Measurements from ENCODE around the gene MMP1. TPM values are rescaled to one million over a fixed set of nuclear protein-coding genes. Genes with fewer than 3 reads are reported as not detected.

The MMP1 gene
- total RNA-seq, 1 experiment from 2014 or later, result 0.15 TPM

GRCh38 chr11:102793677-102794290 is 4.2 kb downstream of the MMP1 start:
- in situ Hi-C loops (cut with HindIII; ENCODE audit: low pct_unique_long_range_greater_than_20kb, low sequenced_read_pairs), result no loop called here
- Histone ChIP-seq H3K4me3 (ENCODE audit: low read depth in 2 of 2, low read length in 2 of 2) (no peak overlapping the region), H3K27ac (ENCODE audit: low read length) (no peak overlapping the region), H3K4me1 (ENCODE audit: control insufficient read depth, insufficient read depth, low read length) (no peaks in the 10 kb centered on the region), H3K27me3 (ENCODE audit: control insufficient read depth, insufficient read depth, low read length) (peaks cover 6% of the 10 kb centered on the region; the same call in 1 of the 2 replicates), H3K9me3 (ENCODE audit: control insufficient read depth, insufficient read depth, low read depth, low read length) (no peaks in the 10 kb centered on the region), H3K36me3 (ENCODE audit: control insufficient read depth, insufficient read depth, low read length) (no peaks in the 10 kb centered on the region)
- TF ChIP-seq CTCF (IDR thresholded peaks at IDR 0.05), result no peak
- TF ChIP-seq SIN3A (IDR thresholded peaks at IDR 0.05; ENCODE audit: borderline replicate concordance, insufficient read depth, low read depth, low read length), result no peak
- TF ChIP-seq POLR2AphosphoS5 (IDR thresholded peaks at IDR 0.05; ENCODE audit: low read depth, low read length), result no peak
- TF ChIP-seq TCF7L2 (IDR thresholded peaks at IDR 0.05; ENCODE audit: low read depth, low read length), result no peak
- no peak for TF ChIP-seq REST (IDR thresholded peaks at IDR 0.05; ENCODE audit: insufficient read depth in 1 of 2, low read depth in 2 of 2, low read length in 1 of 2)
- DNase-seq (ENCODE audit: low read depth, low spot score) (no peak), ATAC-seq (no peak)
- intact Hi-C loops (cut with micrococcal nuclease; ENCODE audit: unreplicated experiment), result no loop called here
- CTCF ChIA-PET, result no interaction called here
- POLR2A ChIA-PET, result no interaction called here
- BruUV-seq (replicated peaks), result no TSS peak

GRCh38 chr11:102792604-102793003 is 5.4 kb downstream of the MMP1 start:
- Histone ChIP-seq H3K27me3 (ENCODE audit: control insufficient read depth, insufficient read depth, low read length) (peaks cover 5% of the 10 kb centered on the region; the same call in 1 of the 2 replicates), H3K4me3 (ENCODE audit: low read depth in 2 of 2, low read length in 2 of 2) (no peak overlapping the region), H3K36me3 (ENCODE audit: control insufficient read depth, insufficient read depth, low read length) (no peaks in the 10 kb centered on the region), H3K9me3 (ENCODE audit: control insufficient read depth, insufficient read depth, low read depth, low read length) (no peaks in the 10 kb centered on the region), H3K27ac (ENCODE audit: low read length) (no peak overlapping the region), H3K4me1 (ENCODE audit: control insufficient read depth, insufficient read depth, low read length) (no peaks in the 10 kb centered on the region)
- intact Hi-C loops (cut with micrococcal nuclease; ENCODE audit: unreplicated experiment), result no loop called here
- ATAC-seq (no peak), DNase-seq (ENCODE audit: low read depth, low spot score) (no peak)
- TF ChIP-seq CTCF (IDR thresholded peaks at IDR 0.05) (no peak), POLR2AphosphoS5 (IDR thresholded peaks at IDR 0.05; ENCODE audit: low read depth, low read length) (no peak), REST (IDR thresholded peaks at IDR 0.05; ENCODE audit: insufficient read depth in 1 of 2, low read depth in 2 of 2, low read length in 1 of 2) (no peak), SIN3A (IDR thresholded peaks at IDR 0.05; ENCODE audit: borderline replicate concordance, insufficient read depth, low read depth, low read length) (no peak), TCF7L2 (IDR thresholded peaks at IDR 0.05; ENCODE audit: low read depth, low read length) (no peak)
- CTCF ChIA-PET, result no interaction called here
- in situ Hi-C loops (cut with HindIII; ENCODE audit: low pct_unique_long_range_greater_than_20kb, low sequenced_read_pairs), result no loop called here
- BruUV-seq (replicated peaks), result no TSS peak
- POLR2A ChIA-PET, result no interaction called here

All from Panc1 (cell line).